HG03521 (cell line): ENCODE results near the gene SLC22A31.
A peak's percentile ranks its signal among the peaks of the same experiment; 100 is the strongest.
"Not testable (repeated sequence)": the region's sequence is repeated elsewhere in the genome, so short reads cannot be mapped to it uniquely, and the experiment has no call there.

Source experiments
- ATAC-seq: cut with Tn5 transposase; IDR thresholded peaks from one replicate; pipeline ENCODE4 v1.9.1; 2021; ENCODE audit warnings: mild to moderate bottlenecking, moderate library complexity; ENCODE audit not compliant: unreplicated experiment

Gene SLC22A31

DNA sequence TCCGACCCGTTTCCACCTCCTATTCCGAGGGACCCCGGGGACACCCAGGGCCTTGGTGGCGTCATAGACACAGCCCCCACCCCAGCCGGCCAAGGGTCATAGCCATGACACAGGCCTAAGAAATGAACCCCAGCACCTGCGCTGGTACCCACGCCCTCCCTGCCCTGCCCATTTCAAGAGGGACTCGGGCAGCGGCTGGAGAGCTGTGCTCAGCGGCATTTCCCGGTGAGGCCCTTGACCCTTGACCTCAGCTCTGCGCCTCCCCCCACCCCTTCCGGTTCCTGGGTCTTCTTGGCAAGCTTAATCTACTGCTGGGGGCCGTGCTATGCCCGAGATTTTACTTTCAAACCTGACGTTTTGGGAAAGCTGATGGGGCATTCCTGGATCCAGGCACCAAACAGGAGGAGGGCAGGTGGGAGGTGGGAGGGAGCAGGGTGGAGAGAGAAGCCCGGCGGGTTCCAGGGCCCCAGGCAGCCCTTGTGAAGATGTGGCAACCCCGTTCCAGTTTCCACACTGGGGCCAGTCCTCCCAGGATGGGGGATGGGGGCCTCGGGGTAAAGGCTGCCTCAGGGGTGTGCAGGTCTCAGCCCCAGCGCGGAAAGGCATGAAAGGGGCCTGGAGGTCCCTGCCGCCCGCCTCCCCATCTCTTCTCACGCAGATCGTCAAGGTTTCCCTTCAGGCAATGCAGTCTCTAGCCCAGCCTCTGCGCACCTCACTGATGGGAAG lies at the start of gene SLC22A31:
Gene SLC22A31 (minus strand): TSS at position 414 of the 726 bp plus-strand sequence. CDS start 36 bp downstream, at position 378.
- ATAC-seq: no peak

DNA sequence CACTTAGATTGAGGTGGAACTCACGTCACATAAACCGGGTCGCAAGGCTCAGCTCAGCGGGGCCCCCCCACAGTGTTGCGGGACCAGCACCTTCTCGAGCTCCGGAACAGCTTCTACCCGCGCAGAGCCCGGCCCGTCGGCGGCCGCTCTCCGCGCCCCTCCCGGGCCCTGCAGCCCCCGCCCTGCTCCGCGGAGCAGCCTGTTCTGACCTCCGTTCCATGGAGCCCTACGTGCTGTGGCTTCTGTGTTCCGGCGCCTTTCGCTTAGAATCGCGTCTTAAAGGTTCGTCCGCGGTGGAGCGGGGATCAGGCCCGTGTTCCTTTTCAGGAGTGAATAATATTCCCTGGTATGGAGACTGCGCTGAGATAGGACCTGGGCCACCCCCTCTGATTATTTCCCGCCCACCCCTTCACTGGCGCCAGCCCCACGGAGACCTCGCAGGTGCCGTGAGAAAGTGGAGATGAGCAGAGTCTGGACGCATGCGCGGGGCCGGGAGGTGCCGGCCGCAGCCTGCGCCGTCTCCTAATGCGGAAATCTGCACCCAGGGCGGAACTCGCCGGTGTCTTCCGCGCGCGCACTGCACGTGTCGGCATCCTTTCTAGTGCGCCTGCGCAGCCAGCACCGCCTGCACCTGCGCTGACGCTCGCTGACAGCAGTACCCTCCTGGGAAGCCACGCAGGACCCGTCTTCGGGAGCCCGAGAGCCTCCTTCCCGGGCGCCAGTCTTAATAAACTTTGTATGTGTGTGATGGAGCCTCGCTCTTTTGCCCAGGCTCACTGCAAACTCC lies 48.1 kb upstream of the SLC22A31 start:
- no peak for ATAC-seq

DNA sequence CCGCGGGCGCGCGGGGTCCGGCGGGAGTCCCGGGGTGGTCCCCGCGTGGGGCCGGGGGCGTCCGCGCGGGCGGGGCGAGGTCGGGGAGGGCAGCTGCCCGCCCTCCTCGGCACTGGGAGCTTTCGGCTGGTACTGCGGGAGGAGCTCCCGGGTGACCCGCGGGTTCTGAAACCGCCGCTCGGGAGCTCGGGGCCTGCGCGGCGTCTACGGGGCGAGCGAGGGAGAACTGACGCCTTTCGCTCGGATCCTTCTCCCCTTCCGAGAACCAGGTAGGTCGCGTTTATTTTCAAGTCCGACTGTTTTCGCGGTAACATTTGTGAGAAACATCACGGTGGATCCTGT lies 47.4 kb upstream of the SLC22A31 start:
- not testable (repeated sequence) for ATAC-seq

DNA sequence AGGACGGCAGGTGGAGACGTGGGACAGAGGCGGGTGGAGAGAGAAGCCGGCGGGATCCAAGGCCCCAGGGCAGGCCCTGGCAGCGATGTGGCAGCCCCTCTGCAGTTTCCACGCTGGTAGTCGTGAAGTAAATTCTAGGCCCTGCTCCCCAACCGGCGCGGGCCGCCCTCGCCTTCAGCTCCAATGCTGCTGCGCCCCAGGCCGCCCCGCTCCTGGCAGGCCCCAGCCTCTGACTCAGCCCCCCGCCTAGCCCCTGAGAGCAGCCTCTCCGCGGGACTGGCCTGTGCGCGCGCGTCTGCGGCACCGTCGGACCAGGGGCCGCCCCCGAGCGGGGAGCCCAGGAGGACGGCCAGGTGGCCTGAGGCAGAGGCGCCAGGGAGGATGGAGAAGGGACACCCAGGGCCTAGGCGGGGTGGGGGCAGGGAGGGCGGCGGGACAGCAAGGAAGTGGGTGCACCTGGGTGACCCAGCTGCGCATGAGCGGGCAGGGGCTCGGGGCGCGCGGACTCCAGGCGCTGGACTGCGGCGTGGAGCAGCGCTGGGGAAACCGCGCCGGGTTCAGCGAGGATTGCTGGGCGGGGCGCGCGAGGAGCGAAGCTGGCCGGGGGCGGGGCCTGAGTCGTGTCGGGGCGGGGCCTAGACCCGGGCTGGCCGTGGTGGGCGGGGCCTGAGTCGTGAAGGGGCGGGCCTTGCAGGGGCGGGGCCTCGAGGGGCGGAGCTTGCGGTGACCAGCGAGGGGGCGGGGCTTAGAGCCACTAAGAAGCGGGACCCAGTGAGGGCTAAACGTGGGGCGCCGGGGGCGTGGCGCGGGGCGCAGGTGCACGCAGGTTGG lies 46.8 kb upstream of the SLC22A31 start:
- ATAC-seq: peak; percentile 68

DNA sequence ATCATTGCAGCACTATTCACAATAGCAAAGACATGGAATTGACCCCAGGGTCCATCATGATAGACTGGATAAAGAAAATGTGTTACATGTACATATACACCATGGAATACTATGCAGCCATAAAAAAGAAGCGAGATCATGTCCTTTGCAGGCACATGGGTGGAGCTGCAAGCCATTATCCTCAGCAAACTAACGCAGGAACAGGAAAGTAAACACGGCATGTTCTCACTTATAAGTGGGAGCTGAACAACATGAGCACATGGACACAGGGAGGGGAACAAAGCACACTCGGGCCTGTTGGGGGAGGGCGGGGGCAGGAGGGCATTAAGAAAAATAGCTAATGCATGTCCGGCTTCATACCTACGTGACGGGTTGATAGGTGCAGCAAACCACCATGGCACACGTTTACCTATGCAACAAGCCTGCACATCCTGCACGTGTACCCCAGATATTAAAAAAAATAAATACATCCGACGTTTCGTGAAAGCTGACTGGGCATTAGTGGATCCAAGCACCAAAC lies 46.1 kb upstream of the SLC22A31 start:
- ATAC-seq: no peak

DNA sequence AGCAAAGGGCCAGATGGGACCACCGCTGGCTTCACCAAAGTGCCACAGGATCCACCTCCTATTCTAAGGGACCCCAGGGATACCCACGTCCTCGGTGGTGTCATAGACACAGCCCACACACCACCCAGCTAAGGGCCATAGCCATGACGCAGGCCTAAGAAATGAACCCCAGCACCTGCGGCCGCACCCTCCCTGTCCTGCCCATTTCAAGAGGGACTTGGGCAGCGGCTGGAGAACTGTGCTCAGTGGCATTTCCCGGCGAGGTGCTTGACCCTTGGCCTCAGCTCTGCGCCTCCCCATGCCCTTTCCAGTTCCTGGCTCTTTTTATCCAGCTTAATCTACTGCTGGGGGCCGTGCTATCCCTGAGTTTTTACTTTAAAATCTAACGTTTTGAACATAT lies 44.4 kb upstream of the SLC22A31 start:
- no peak for ATAC-seq

DNA sequence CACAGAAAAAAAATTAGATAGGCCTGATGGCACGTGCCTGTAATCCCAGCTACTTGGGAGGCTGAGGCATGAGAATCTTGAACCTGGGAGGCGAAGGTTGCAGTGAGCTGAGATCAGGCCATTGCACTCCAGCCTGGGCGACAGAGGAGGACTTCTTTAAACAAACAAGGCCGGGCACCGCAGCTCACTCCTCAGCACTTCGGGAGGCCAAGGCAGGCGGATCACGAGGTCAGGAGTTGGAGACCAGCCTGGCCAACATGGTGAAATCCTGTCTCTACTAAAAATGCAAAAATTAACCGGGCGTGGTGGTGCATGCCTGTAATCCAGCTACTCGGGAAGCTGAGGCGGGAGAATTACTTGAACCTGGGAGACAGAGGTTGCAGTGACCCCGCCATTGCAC lies 43.9 kb upstream of the SLC22A31 start:
- ATAC-seq: not testable (repeated sequence)

DNA sequence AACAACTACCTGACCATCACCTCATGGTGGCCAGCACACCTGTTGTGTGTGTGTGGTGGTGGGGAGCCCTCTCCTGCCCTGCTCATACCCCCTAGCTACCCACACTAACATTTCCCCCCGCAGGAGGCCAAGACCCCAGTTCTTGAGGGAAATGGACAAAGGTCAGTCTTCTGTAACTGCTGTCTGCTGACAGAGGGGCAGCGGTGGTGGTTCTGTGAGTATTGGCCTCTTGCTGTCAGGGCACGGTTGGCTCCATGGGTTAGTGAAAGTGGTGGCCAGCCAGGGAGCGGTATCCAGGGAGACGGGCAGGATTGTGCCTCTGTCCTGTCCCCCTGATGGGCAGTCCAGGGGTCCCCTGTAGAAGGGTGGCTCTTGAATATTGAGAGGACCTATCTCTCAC lies 43.3 kb upstream of the SLC22A31 start:
- no peak for ATAC-seq

DNA sequence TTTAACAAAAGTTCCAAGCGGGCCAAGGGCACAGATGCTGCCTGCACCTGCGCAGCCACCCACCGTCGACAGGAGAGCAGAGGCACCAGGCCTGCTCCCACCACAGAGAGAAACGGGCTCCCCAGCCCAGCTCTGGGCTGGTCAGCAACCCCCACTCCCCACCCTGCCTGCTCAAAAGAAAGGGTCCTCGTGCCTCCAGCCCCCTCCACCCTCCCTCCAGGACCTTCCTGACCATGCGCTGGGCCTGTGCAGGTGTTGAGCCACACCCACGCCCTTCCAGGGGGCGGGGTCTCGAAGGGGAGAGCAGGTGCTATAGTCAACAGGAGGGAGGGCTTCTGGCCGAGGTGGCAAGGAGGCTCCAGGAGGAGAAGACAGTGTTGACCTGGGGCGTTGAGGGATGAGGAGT lies 42.5 kb upstream of the SLC22A31 start:
- ATAC-seq: no peak

DNA sequence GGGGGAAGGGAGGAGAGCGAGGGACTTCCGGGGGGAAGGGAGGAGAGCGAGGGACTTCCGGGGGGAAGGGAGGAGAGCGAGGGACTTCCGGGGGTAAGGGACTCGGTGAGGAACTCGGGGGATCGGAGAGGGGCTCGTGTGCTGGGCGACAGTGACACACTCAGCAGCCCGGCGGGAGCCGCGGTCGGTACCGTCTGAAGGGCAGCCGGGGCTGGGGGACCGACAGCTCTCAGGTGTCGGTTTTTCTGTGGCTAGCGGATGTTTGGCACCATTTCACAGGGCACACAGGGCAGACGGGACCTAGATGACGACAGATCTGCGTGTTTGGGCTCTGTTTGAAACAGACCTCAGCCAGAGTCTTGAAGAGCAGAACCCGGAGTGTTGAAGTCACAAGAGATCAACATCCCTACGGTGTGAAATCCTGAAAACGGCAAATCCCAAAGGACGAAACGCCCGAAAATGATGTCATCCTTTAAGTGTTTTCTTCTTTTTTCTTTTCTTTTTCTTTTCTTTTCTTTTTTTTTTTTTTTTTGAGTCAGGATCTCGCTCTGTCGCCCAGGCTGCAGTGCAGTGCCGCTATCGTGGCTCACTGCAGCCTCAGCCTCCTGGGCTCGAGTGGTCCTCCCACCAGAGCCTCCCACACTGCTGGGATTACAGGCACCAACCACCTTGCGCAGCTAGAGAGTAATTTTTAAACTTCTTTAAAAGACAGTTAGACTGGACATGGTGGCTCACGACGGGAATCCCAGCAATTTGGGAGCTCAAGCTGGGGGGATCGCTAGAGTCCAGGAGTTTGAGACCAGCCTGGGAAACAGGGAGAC lies 41.1 kb upstream of the SLC22A31 start:
- peak; percentile 61 for ATAC-seq

DNA sequence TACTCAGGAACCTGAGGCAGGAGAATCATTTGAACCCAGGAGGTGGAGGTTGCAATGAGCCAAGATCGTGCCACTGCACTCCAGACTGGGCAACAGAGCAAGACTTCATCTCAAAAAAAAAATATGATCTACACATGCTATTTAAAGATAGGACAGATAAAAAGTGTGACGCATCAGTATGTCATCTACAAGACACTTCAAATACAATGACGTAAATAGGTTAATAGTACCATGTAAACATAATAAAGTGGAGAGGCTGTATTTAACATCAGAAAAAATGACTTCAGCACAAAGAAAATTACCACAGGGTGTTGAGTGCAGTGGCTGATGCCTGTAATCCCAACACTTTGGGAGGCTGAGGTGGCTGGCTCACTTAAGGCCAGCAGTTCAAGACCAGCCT lies 37.4 kb upstream of the SLC22A31 start:
- no peak for ATAC-seq

DNA sequence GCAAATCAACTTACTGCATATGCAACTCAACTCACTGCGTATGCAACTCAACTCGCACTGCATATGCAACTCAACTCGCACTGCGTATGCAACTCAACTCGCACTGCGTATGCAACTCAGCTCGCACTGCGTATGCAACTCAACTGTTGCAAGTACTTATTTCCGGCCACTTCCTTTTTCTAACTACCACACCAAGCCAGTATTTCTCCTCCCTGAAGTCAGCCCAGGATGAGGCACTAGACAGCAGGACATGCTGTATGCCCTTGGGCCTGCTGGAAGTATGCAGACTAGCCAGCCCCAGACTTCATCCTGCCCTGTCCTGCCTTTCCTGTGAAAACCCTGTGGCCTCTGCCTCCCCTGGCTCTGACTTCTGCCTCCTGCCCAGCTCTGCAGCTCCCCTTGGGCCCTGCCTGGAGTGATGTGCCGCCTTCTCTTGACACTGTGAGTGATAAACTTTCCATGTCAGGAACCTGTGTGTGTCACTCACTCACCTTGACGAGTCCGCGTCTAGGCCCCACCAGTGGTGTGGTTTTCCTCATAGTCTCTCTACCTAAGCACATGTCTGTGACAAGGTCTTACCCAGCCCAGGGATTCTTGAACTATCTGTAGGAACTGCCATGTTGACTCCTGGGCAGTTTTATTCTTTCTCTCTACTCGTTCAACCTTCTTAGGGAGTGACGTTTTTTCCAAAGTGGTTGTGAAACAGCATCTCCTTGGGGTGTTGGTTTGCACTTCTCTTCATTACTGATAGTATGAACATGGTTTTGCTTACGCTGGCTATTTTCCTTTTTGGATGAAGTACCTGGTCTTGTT lies 33.5 kb upstream of the SLC22A31 start:
- no peak for ATAC-seq

DNA sequence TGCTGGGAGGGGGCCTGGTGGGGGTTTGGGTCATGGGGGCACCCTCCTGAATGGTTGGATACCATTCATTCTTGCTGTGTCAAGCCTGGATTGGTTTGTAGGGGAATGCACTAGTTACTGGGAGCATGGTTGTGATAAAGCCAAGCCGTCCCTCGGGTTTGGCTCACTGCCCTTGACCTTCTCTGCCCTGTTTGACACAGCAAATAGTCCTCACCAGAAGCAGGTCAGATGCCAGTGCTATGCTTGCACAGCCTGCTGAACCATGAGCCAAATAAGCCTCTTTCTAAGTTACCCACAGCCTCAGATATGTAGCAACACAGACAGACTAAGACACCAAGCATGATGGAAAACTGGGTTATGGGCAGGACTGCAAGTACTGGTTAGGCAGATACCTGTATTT lies 31.8 kb upstream of the SLC22A31 start:
- no peak for ATAC-seq

DNA sequence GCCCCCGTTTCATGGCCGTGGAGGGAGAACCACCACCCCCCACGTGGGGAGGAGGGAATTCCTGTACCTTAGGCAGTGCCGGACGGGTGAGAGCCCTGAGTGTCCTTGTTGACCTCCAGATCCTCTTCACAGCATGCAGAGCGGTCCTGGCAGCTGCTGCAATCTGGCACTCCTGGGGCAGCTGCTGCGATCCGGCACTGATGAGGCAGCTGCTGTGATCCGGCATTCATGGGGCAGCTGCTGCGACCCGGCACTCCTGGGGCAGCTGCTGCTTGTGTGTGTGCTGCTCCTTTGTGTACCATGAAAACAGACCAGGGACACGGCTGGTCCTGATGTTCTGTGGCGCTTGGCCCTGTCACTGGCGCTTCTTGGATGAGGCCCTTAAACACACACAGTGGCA lies 29.9 kb upstream of the SLC22A31 start:
- ATAC-seq: no peak

DNA sequence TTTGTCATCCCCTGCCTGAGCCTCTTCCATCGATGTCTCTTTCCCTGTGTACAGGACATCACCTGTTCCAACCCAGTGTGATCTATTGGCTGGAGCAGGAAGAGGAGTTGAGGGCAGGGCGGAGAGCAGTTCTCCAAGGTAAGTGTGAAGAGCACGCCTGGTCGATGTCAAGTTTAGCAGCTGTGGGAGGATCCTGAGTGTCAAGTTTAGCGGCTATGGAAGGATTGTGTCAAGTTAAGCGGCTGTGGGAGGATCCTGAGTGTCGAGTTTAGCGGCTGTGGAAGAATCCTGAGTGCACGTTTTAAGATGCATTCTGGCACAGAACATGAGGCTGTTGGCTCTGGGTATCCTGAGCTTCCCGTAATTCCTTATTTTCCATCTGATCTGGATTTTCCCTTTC lies 24.3 kb upstream of the SLC22A31 start:
- ATAC-seq: no peak

DNA sequence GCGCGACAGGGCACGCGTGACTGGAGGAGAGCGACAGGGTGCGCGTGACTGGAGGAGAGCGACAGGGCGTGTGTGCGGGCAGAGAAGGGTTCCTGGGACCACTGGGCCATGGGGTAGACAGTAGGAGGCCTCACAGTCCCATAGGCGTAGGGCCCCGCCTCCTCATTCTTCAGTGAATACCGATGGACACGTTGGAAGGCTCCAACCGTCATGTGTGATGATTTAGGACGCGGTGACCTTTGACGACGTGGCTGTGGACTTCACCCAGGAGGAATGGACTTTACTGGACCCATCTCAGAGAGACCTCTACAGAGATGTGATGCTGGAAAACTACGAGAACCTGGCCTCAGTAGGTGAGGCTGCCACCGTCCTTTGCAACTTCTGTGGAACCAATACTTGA lies 22.6 kb upstream of the SLC22A31 start:
- ATAC-seq: no peak

DNA sequence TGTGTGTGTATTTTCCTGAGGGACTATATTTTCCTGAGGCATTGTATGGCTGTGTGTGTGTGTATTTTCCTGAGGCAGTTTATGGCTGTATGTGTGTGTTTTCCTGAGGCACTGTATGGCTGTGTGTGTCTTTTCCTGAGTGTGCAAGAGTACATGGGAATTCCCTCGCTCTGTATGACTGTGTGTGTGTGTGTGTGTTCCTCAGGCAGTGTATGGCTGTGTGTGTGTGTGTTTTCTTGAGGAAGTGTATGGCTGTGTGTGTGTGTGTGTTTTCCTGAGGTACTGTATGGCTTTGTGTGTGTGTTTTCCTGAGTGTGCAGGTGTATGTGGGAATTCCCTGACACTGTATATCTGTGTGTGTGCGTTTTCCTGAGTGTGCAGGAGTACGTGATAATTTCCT lies 21.3 kb upstream of the SLC22A31 start:
- no peak for ATAC-seq

DNA sequence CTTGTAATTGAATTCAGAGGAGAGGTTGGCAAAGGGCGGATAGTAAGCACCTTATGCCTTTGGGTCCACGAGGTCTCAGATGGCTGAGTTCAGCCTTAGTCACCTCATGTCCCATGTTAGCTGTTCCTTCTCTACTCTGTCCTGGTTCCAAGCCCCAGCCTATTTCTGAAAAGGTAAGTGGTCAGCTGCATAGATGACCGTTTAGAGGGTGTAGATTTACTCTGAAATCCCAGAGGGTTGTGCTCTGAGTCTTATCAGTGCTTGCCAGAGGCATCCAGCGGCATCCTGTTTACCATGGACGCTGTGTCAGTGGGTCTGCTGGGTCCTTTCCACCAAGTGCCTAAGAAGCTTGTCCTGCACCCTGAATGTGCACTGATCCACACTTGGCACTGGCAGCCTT lies 19.0 kb upstream of the SLC22A31 start:
- ATAC-seq: no peak

DNA sequence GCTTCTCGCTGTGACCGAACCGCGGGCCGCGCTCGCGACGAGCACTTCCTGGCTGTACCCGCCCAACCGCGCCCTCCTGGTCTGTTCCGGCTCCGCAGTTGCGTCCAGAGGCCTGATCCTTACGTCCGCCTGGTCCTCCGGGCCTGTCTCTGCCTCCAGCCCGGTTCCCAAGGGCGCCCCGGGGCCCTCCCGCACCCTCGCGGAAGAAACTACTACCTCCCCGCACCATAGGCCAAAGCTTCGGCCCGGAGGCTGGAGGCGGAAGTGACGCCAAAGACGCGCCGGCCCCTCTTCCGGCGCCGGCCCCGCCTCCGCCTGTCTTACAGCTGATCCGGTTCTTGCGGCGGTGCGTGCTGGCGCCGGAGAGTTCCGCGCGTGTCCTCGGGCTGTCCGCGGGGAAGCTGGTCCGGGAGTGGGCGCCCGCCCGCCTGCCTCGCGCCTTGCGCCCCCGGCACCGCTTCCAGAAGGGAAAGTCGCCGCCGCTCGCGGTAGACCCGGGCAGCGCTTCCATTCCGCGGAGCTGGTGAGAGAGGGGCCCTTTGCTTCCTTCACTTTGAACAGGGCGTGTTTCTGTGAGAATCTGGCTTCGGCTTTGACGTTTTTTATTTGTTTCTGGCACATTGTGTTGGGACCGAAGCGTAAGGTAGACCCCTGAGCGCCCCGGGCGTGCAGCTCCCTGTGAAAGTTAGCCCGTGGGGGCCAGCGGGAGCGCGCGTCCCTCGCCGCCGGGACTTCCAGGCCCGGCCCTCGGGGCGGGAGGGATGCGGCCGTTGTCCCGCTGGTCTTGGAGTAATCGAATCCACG lies 17.3 kb upstream of the SLC22A31 start, which contains the start of gene ZNF778:
Gene ZNF778 (plus strand): TSS at position 316 of the 804 bp plus-strand sequence. CDS start 3,425 bp downstream, outside the sequence.
- ATAC-seq: peak; percentile 88
